22Rv1 (cell line): Measurements from ENCODE around the gene MAGEF1.

Experiments
- CTCF ChIP-seq: fragments of 450-650 bp; IDR thresholded peaks from 2 replicates; pipeline ENCODE4 v1.5.1; 2017; ENCODE audit warnings: mild to moderate bottlenecking
- ZFX ChIP-seq: fragments of 450-650 bp; IDR thresholded peaks from 2 replicates; pipeline ENCODE4 v1.6.1; 2017; ENCODE audit warnings: antibody characterized with exemption, borderline replicate concordance

GRCh38 chr3:184693011-184693975 lies 18.6 kb downstream of the MAGEF1 start:
- TF ChIP-seq CTCF (no peak), ZFX (no peak)
